Activated T-cell treated with anti-CD3 and anti-CD28 coated beads for 1 hour (primary cell): ENCODE results near the gene SH3GLB2.
"Not testable (repeated sequence)": the region's sequence is repeated elsewhere in the genome, so short reads cannot be mapped to it uniquely, and the experiment has no call there.

Source experiments
- DNase-seq: peaks from one replicate; pipeline ENCODE4 v3.0.0-alpha.2; 2020; ENCODE audit warnings: low read depth

SH3GLB2 gene

DNA sequence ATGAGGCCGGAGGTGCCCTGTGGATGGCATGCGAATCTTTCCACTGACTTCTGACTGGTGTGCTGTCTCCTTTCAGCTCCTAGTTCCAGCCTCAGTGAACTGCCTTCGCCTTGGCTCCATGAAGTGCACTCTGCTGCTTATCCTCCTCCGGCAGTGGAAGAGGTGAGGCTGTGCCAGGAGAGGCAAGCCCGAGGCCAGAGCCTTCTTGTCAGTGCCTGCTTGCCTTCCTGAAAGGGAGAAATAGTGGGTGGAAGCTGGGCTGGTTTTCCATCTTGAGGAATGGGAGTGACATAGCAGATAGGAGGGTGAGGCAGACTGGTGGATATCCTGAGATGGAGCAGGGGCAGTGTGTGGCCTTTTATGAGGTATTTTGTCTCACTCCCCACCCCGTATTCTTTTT, 29.7 kb downstream of the SH3GLB2 start:
- DNase-seq = no peak

- DNase-seq = no peak
These were observed 32.3 kb downstream of the SH3GLB2 start for GRCh38 chr9:128995791-128996190.

- DNase-seq = no peak
These were observed 35.1 kb downstream of the SH3GLB2 start for GRCh38 chr9:128992995-128993394.

DNA sequence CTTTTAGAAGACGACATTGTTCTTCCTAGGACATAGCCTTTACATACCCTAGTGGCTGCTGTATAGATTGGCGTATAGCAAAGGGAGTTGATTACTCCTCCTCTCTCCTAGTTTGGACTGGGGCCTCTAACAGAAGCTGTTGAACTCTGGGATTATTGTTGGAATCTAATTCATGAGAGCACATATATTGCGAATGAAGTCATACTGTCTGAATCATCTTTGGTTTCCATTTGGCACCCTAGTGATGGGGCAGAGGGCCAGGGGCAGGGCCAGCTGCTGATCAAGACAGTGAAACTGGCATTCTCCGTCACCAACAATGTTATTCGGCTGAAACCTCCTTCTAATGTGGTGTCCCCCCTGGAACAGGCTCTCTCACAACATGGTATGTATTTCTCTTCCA, 40.3 kb downstream of the SH3GLB2 start:
- DNase-seq = no peak

GRCh38 chr9:128986671-128987070, 41.5 kb downstream of the SH3GLB2 start:
- DNase-seq = no peak

DNA sequence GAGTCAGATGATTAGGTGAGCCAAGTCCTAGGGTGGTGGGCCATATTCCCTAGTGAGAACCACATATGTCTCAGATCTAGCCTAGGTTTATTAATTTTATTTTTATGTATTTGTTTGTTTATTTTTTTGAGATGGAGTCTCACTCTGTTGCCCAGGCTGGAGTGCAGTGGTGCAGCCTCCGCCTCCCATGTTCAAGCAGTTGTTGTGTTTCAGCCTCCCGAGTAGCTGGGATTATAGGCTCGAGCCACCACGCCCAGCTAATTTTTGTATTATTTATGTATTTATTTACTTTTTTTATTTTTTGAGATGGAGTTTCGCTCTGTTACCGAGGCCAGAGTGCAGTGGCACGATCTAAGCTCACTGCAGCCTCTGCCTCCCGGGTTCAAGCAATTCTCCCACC, 44.6 kb downstream of the SH3GLB2 start:
- no peak for DNase-seq

DNA sequence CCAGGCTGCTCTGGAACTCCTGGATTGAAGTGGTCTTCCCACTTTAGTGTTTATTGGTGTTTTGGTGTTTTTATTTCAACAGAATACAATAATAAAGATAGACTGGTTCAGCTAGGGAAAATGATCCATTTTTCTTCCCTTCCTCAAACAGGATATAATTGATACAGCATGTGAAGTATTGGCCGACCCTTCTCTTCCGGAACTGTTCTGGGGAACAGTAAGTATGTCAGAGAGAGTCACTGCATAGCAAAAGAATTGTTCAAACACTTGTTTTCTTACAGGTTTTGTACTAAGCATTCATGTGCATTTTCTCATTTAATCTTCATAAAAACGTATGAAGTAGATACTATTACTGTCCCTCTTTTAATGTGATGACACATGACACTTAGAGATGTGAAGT, 49.0 kb downstream of the SH3GLB2 start:
- no peak for DNase-seq

- no peak for DNase-seq
These were observed 55.2 kb downstream of the SH3GLB2 start for GRCh38 chr9:128972956-128973355.

- DNase-seq = no peak
These were observed 58.6 kb downstream of the SH3GLB2 start for GRCh38 chr9:128969491-128969890.

- not testable (repeated sequence) for DNase-seq
These were observed 66.7 kb downstream of the SH3GLB2 start for GRCh38 chr9:128961403-128961802.
